NT2/D1 (cell line): ENCODE data around the gene MMP15.

Experiments used
- SUZ12 ChIP-seq: IDR thresholded peaks from 2 replicates; pipeline ENCODE4 v1.6.1; 2011; ENCODE audit not compliant: insufficient read length, insufficient read depth; ENCODE audit errors: extremely low read depth
- YY1 ChIP-seq: IDR thresholded peaks from 2 replicates; pipeline ENCODE4 v1.6.1; 2011; ENCODE audit not compliant: insufficient read length, insufficient read depth
- ZNF274 ChIP-seq: IDR thresholded peaks from 2 replicates; pipeline ENCODE4 v1.6.1; 2011; ENCODE audit warnings: mild to moderate bottlenecking, low read depth, low read length

GRCh38 chr16:58031016-58031800 lies 5.7 kb downstream of the MMP15 start:
- TF ChIP-seq YY1 (no peak), ZNF274 (no peak), SUZ12 (no peak)
